ENCODE data around the gene HNRNPA1L2. TPM values are rescaled to one million over a fixed set of nuclear protein-coding genes. Genes with fewer than 3 reads are reported as not detected.
"Not testable (repeated sequence)": the region's sequence is repeated elsewhere in the genome, so short reads cannot be mapped to it uniquely, and the experiment has no call there.

The HNRNPA1L2 gene
- total RNA-seq, 4 donors from 2014 or later, result 1.7 to 5.1 (median 2.6) TPM

DNA sequence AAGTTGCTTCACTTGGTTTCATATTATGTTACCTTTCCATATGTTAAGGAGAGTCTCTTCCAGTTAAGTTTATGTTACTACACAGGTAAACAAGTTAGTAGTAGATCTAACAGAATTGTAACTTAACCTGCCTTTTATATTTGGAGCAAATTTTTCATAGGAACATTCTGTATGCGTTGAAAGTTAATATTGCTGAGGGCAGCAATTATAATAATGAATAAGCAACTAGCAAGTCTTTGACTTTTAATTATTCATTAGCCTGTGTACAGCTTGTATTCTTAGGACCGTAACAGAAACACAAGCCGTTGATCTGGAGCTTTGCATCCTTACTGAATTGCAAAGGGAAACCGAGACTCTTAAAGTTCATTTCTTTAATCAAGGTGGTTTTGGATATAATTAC, 22.0 kb downstream of the HNRNPA1L2 start:
- 97% methylated on average over 4 of the region's 4 CpGs for WGBS
- H3K27me3 ChIP-seq, result no peaks in the 10 kb centered on the region
- H3K27ac ChIP-seq, result no peak overlapping the region
- no peak overlapping the region for H3K4me3 ChIP-seq
- H3K9me3 ChIP-seq, result no peaks in the 10 kb centered on the region
- H3K4me1 ChIP-seq, result no peaks in the 10 kb centered on the region
- DNase-seq (ENCODE audit: low spot score in 2 of 2), result no peak
- peaks cover 88% of the 10 kb centered on the region for H3K36me3 ChIP-seq
- TF ChIP-seq EP300 (IDR thresholded peaks at IDR 0.05), result no peak
- TF ChIP-seq POLR2A (IDR thresholded peaks at IDR 0.05), result no peak
- TF ChIP-seq POLR2AphosphoS5 (IDR thresholded peaks at IDR 0.05), result no peak
- TF ChIP-seq CTCF (IDR thresholded peaks at IDR 0.05), result no peak

DNA sequence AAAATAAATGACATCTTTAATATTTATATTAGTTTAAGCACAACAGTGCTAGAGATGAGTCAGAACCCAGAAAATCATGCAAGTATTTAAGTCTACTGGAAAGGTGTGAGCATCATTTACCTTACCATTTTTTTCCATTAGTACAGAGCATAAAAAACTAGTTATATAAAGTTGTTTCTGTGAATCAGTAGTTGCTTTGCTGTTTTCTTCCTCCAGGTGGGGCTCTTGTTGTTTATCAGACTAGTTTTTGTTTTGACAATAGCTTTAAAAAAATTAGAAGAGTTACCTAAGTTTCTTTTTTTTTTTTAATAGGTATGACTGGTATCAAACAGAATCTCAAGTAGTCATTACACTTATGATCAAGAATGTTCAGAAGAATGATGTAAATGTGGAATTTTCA, 23.1 kb downstream of the HNRNPA1L2 start:
- Histone ChIP-seq H3K36me3 (peaks cover 80% of the 10 kb centered on the region), H3K27ac (no peak overlapping the region), H3K4me3 (no peak overlapping the region), H3K9me3 (no peaks in the 10 kb centered on the region), H3K27me3 (no peaks in the 10 kb centered on the region), H3K4me1 (no peaks in the 10 kb centered on the region)
- TF ChIP-seq CTCF (IDR thresholded peaks at IDR 0.05) (peak in 1 of 2 donors; percentile 30), POLR2A (IDR thresholded peaks at IDR 0.05) (no peak)
- DNase-seq (ENCODE audit: low spot score in 2 of 2), result no peak

DNA sequence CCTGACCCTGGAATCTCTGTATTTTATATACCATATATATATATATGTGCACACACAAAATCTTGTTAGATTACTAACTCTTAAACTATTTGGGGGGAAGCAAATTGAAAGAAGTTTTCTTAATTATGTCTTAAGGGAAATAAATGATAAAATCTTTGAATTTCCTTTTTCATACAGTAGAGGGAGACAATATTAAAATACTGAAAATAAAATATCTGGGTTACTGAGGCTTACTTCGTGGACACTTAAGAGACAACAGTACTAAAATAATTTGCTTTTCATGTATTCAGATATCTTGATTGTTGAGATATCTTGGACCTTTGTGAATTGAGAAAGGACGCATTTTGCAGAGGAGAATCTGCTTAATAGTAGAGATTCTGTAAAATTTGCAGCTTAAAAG, 27.4 kb downstream of the HNRNPA1L2 start:
- no peak for DNase-seq (ENCODE audit: low spot score in 2 of 2)
- 74% methylated on average over 2 of the region's 2 CpGs for WGBS
- no peaks in the 10 kb centered on the region for H3K27me3 ChIP-seq
- TF ChIP-seq POLR2A (IDR thresholded peaks at IDR 0.05), result no peak
- no peak for TF ChIP-seq POLR2AphosphoS5 (IDR thresholded peaks at IDR 0.05)
- no peak for TF ChIP-seq EP300 (IDR thresholded peaks at IDR 0.05)
- TF ChIP-seq CTCF (IDR thresholded peaks at IDR 0.05), result no peak
- peaks cover 40% of the 10 kb centered on the region for H3K36me3 ChIP-seq
- H3K9me3 ChIP-seq, result no peaks in the 10 kb centered on the region
- no peak overlapping the region for H3K4me3 ChIP-seq
- no peaks in the 10 kb centered on the region for H3K4me1 ChIP-seq
- no peak overlapping the region for H3K27ac ChIP-seq

- TF ChIP-seq POLR2A (IDR thresholded peaks at IDR 0.05) (no peak), POLR2AphosphoS5 (IDR thresholded peaks at IDR 0.05) (no peak), CTCF (IDR thresholded peaks at IDR 0.05) (no peak), EP300 (IDR thresholded peaks at IDR 0.05) (no peak)
- no peak for DNase-seq (ENCODE audit: low spot score in 2 of 2)
- no peak overlapping the region for H3K4me3 ChIP-seq
- no peaks in the 10 kb centered on the region for H3K9me3 ChIP-seq
- 95% methylated on average over 8 of the region's 8 CpGs for WGBS
- H3K27me3 ChIP-seq, result no peaks in the 10 kb centered on the region
- no peaks in the 10 kb centered on the region for H3K4me1 ChIP-seq
- peaks cover 42% of the 10 kb centered on the region for H3K36me3 ChIP-seq
- H3K27ac ChIP-seq, result no peak overlapping the region
Measured at GRCh38 chr13:52670726-52671125, 28.5 kb downstream of the HNRNPA1L2 start.

GRCh38 chr13:52673465-52673864, 31.2 kb downstream of the HNRNPA1L2 start:
- Histone ChIP-seq H3K36me3 (peaks cover 40% of the 10 kb centered on the region), H3K27me3 (no peaks in the 10 kb centered on the region), H3K9me3 (no peaks in the 10 kb centered on the region), H3K4me1 (no peaks in the 10 kb centered on the region), H3K4me3 (no peak overlapping the region), H3K27ac (no peak overlapping the region)
- DNase-seq (ENCODE audit: low spot score in 2 of 2), result no peak
- WGBS, result 79% methylated on average over 1 of the region's 1 CpG
- no peak for TF ChIP-seq POLR2AphosphoS5 (IDR thresholded peaks at IDR 0.05)

- Histone ChIP-seq H3K27me3 (no peaks in the 10 kb centered on the region), H3K36me3 (peaks cover 68% of the 10 kb centered on the region), H3K9me3 (no peaks in the 10 kb centered on the region), H3K27ac (no peak overlapping the region), H3K4me3 (no peak overlapping the region), H3K4me1 (no peaks in the 10 kb centered on the region)
- no peak for TF ChIP-seq POLR2AphosphoS5 (IDR thresholded peaks at IDR 0.05)
- no peak for TF ChIP-seq CTCF (IDR thresholded peaks at IDR 0.05)
- no peak for TF ChIP-seq EP300 (IDR thresholded peaks at IDR 0.05)
- WGBS, result 100% methylated on average over 1 of the region's 1 CpG
- no peak for DNase-seq (ENCODE audit: low spot score in 2 of 2)
Measured at GRCh38 chr13:52677823-52678222, 35.6 kb downstream of the HNRNPA1L2 start.

DNA sequence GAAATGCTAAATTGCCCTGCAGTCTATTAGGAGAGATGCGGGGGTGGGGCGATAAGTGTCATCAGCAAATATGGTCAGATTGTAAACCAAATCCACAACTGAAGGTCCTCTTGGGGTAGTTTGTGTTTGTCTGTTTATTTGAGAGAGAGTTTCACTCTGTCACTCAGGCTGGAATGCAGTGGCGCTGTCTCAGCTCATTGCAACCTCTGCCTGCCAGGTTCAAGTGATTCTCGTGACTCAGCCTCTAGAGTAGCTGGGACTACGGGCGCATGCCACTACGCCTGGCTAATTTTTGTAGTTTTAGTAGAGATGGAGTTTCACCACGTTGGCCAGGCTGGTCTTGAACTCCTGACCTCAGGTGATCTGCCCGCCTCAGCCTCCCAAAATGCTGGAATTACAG, 43.6 kb downstream of the HNRNPA1L2 start:
- not testable (repeated sequence) for H3K27ac ChIP-seq; H3K27me3 ChIP-seq; H3K9me3 ChIP-seq; DNase-seq (ENCODE audit: low spot score in 2 of 2); H3K4me1 ChIP-seq; H3K4me3 ChIP-seq
- 94% methylated on average over 9 of the region's 9 CpGs for WGBS
- peaks cover 60% of the 10 kb centered on the region for H3K36me3 ChIP-seq
